IPS-18c (cell line): ENCODE data around the gene SRRM3.
"Not testable (repeated sequence)": the region's sequence is repeated elsewhere in the genome, so short reads cannot be mapped to it uniquely, and the experiment has no call there.

Source experiments
- H3K4me3 ChIP-seq: 2 replicates; pipeline ENCODE4 v1.7.0; 2013; ENCODE audit warnings: low read depth, mild to moderate bottlenecking, low read length, moderate library complexity; ENCODE audit not compliant: insufficient read depth
- H3K9me3 ChIP-seq: one replicate; pipeline ENCODE4 v1.6.1; 2013; ENCODE audit warnings: mild to moderate bottlenecking, low read length, moderate library complexity; ENCODE audit not compliant: control insufficient read depth, insufficient read depth

The SRRM3 gene

GRCh38 chr7:76333511-76334101 is 131.9 kb downstream of the SRRM3 start:
- Histone ChIP-seq H3K9me3 (no peaks in the 10 kb centered on the region), H3K4me3 (no peak overlapping the region)

DNA sequence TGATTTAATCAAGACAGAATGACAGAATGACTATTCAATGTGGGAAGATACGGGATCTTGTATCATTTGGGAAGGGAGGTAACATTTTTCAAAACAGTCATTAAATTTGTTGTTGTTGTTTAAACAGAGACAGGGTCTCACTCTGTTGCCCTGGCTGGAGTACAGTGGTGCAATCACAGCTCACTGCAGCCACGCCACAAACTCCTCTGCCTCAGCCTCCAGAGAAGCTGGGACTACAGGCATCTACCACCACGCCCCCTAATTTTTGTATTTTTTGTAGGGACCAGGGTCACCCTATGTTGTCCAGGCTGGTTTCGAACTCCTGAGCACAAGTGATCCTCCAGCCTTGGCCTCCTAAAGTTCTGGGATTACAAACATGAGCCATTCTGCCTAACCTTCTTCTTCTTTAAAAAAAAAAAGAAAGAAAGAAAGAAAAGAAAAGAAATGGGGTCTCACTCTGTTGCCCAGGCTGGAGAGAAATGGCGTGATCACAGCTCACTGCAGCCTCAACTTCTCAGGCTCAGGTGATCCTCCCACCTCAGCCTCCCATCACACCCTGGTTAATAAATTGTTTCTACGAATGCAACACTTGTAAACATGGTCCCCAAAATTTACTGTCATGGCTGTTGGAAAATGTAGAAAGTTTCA is 132.7 kb downstream of the SRRM3 start:
- no peaks in the 10 kb centered on the region for H3K9me3 ChIP-seq

GRCh38 chr7:76335417-76335816 is 133.7 kb downstream of the SRRM3 start:
- not testable (repeated sequence) for H3K9me3 ChIP-seq, H3K4me3 ChIP-seq

More for the DNA sequence above, 132.7 kb downstream of the SRRM3 start:
- no peak overlapping the region for H3K4me3 ChIP-seq

DNA sequence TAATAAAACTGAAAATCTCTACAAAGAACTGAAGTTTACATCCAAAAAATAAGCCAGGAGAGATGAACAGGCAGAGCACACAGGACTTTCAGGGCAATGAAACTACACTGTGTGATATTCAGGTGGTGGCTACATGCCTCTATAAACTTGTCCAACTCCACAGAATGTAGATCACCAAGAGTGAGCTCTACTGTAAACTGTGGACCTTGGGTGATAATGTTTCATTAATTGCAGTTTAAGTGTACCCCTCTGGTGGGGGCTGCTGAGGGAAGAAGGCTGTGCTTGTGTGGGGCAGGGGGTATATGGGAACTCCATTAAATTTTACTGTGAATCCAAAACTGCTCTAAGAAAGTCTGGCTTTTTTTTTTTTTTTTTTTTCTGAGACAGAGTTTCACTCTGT is 134.4 kb downstream of the SRRM3 start:
- no peak overlapping the region for H3K4me3 ChIP-seq
- no peaks in the 10 kb centered on the region for H3K9me3 ChIP-seq
